ENCODE measurements around the gene TRAPPC3.

DNA sequence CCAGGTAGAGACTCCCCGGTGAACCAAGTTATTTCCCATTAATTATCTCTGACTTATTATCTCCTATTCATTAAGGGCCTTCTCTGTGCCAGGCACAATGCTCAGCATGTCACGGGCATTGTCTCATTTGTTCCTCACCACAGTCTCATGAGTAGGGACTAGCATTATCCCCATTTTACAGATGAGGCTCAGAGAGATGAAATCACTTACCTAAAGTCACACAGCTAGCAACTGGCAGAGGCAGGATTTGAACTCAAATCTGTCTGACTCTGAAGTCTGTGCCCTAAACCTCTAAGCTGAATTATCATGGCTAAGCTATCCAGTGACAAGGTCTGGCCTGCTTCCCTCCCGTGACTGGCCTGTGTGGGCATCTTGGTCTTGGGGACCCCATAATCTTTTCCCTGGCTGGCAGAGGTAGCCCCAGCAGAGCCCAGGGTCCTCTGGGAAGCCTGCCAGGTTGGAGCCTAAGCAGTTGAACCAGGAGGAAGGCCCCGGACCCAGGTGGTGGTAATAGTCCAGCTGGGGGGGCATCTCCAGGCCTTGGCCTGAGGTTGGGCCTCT is 11.2 kb upstream of the TRAPPC3 start:
- TF ChIP-seq, protein P1, sequence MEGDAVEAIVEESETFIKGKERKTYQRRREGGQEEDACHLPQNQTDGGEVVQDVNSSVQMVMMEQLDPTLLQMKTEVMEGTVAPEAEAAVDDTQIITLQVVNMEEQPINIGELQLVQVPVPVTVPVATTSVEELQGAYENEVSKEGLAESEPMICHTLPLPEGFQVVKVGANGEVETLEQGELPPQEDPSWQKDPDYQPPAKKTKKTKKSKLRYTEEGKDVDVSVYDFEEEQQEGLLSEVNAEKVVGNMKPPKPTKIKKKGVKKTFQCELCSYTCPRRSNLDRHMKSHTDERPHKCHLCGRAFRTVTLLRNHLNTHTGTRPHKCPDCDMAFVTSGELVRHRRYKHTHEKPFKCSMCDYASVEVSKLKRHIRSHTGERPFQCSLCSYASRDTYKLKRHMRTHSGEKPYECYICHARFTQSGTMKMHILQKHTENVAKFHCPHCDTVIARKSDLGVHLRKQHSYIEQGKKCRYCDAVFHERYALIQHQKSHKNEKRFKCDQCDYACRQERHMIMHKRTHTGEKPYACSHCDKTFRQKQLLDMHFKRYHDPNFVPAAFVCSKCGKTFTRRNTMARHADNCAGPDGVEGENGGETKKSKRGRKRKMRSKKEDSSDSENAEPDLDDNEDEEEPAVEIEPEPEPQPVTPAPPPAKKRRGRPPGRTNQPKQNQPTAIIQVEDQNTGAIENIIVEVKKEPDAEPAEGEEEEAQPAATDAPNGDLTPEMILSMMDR (conservative IDR thresholded peaks at IDR 0.05; ENCODE audit: low read depth, low read length) = no peak
- no peak for TF ChIP-seq EZH2 (IDR thresholded peaks at IDR 0.05; ENCODE audit: borderline replicate concordance, low read depth, low read length, poor library complexity, severe bottlenecking)
